SU-DHL-6 (cell line): ENCODE results near the gene C2CD3.

Experiments used
- CTCF ChIP-seq: fragments of 200-600 bp; sonication (generic); IDR thresholded peaks from one replicate; pipeline ENCODE4 v1.5.1; 2017; ENCODE audit warnings: antibody characterized with exemption, mild to moderate bottlenecking, low read length, moderate library complexity; ENCODE audit not compliant: insufficient read depth, poor library complexity, severe bottlenecking
- EZH2phosphoT487 ChIP-seq: fragments of 200-600 bp; sonication (generic), shearing (Covaris generic); conservative IDR thresholded peaks from 2 replicates; pipeline ENCODE4 v1.6.1; 2018; ENCODE audit warnings: mild to moderate bottlenecking, antibody characterized with exemption, low read length, moderate library complexity, mixed read lengths

GRCh38 chr11:74004046-74004695, 166.6 kb downstream of the C2CD3 start:
- TF ChIP-seq CTCF (no peak), EZH2phosphoT487 (no peak)
